ENCODE data around the gene ANKRD42.
"Not testable (repeated sequence)": the region's sequence is repeated elsewhere in the genome, so short reads cannot be mapped to it uniquely, and the experiment has no call there.

The ANKRD42 gene

DNA sequence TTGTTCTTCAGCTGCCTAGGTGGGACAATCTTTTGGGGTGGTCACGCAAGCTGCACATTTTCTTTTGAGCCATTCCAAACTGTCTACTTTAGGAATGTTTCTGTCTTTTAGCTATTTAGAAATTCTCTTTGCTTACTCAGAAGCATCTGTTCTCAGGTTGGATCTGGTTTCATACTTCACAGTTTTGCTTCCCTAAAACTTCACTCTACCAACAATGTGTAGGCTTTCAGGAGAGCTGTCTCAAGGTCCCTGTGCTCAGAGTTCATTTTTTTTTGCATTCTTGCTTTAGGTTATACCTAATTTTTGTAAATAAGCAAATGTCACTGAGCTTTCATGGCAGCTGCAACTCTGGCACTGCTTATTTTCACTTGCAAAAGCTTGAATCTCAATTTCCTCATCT lies 55.9 kb downstream of the ANKRD42 start:
- no peak for DNase-seq (ENCODE audit: low spot score)

DNA sequence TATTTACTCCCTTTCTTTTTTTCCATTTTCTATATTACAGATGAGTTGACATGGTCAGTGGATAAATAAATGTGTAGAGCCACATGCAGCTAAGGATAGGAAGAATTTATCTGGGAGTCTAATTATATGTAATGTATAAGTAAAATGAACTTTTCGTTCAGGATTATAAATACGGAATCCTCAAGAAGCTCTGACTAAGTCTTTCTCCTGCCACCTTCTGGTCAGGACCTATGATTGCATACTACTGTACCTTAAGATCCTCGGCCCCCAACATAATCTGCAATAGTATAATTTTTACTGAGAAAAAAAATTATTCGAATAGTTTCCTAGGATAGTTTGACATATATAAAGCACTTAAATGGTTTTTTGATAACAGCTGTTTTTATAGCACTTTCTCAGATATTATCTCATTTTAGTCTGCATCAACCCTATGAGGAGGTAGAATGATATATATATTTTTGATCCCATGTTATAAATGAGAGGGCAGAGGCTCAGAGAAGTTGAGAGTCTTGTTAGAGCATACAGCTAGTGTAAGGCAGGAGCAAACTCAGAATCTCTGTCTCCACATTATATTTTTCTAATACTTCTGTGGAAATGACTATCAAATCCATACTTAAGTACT lies 56.6 kb downstream of the ANKRD42 start:
- DNase-seq (ENCODE audit: low spot score), result peak; percentile 36

DNA sequence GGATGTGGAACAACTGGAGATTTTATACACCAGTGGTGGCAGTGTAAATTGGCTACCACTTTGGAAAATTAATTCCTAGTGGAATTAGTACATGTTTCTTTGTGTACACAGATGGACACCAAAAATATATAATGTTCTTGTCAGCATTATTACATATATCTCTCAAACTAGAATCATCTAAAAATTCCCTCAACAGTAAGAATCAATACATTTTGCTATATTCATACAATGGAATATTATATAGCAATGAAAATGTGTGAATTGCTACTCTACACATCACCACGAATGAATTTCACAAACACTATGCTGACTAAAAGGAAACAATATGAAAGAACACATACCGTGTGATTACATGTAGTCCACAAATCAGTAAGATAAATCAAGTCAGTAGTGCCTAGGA lies 58.8 kb downstream of the ANKRD42 start:
- no peak for DNase-seq (ENCODE audit: low spot score)

DNA sequence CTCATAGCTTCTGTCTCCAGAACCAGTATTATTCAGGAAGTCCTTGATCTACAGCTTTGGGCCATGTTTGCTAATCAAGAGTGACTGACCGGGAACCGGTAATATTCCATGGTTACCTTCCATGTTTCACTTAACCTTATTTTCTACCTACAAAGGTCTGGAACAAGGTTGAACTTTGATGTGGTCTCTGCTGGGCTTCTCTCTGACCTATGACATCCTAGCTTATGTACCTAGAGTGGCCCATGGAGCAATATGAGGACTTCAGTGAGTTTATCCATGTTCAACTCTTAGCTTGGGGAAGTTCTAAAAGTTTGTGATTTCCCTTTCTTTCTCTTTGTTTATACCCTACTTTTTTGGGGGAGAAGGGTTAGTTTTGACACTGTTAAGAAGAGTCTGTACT lies 59.4 kb downstream of the ANKRD42 start:
- DNase-seq (ENCODE audit: low spot score), result no peak

DNA sequence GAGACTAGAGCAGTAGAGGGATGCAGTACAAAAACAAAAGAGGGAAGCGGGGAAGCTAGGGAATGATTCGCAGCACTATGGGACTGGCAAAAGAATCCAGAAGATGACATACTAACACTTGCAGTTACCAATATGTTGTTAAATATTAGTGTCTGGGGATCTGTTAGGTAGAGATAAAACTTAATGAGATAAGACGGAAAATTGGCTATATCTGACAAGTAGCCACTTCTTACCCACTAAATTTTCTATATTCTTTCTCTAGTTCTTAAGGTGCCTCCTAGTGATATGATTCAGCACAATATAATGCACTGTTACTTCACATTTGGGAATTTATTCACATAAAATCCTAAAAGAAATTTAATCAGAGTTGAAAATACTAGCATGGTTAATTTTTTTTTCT lies 61.9 kb downstream of the ANKRD42 start:
- DNase-seq (ENCODE audit: low spot score), result no peak

DNA sequence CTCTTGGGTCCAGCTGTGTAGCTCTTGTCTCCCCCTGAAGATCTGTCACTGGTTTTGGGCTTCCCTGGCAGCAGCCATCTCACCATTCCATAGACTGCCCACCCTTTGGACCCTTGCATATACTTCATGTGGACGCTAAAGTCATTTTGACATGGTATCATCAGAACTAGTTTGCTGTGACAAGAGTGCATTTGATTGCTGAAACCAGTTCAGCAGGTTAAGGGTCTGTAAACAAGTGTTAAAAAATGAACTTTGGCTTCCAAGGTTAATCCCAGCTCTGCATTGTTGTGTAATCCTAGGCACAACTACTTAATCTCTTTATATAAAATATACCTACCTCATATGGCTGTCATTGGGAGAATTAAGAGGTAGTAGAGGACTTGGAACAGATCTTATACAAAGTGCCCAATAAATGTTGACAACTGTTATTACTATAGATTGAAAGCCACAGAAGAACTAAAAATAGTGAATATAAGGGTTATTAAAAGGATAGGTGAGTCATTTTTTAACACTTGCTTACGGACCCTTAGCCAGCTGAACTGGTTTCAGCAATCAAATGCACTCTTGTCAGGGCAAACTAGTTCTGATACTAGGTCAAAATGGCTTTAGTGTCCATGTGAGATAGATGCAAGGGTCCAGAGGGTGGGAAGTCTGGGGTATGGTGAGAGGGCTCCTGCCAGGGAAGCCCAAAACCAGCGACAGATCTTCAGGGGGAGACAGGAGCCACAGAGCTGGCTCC lies 63.3 kb downstream of the ANKRD42 start:
- DNase-seq (ENCODE audit: low spot score), result no peak

DNA sequence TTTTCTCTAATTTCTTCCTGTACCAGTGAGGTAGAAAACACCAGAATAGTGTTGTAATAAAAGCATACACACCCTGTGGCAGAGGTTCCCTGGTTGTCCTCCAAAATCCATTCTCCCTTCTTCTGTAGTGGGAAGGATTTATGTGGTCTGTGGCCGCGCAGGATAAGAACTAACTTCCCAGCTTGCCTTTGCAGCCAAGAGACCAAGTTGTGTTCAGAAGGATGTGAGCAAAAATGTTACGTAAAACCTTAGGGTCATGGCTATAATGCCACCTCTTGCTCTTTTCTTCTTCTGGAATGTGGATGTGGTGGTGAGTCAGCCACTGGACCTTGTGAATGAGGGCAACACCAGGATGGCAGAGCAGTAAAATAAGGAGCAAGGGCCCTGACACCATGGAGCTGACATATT lies 64.3 kb downstream of the ANKRD42 start:
- no peak for DNase-seq (ENCODE audit: low spot score)

DNA sequence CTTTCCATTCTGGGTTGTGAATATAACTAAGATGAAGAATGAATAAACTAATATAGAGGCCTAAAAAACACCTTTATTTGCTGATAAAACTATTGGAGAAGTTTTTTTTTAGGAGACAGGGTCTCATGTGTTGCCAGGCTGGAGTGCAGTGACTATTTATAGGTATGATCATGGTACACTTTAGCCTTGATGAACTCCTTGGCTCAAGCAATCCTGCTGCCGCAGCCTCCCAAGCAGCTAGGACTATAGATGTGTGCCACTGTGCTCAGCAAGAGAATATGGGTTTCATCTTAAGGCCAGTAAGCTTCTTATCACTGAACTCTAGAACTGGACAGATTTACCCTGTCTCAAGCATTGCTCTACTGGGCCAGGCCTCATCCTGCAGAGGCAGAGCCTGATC lies 66.0 kb downstream of the ANKRD42 start:
- no peak for DNase-seq (ENCODE audit: low spot score)

DNA sequence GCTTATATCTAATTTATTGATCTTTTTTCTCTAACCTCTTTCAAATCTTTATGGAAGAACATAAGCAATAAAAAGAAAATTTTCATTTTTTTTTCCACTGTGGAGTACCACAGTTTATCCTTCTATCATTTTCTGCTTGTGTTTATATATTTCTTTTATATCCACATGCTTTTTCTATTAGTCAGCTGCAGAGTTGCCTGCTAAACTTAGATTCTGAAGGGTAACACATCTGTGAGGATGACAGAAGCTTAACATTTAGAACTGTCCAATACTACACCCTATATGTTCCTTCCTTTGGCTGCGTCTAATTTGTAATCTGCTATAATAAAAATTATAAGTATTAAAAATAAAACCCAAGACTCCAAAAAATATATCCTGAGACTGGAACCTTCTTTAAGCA lies 71.8 kb downstream of the ANKRD42 start:
- DNase-seq (ENCODE audit: low spot score), result no peak

DNA sequence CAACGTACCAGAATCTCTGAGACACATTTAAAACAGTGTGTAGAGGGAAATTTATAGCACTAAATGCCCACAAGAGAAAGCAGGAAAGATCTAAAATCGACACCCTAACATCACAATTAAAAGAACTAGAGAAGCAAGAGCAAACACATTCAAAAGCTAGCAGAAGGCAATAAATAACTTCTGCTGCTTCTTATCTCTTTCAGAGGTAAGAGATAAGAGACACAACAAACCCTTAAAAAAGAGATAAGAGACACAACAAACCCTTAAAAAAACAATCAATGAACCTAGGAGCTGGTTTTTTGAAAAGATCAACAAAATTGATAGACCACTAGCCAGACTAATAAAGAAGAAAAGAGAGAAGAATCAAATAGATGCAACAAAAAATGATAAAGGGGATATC lies 75.6 kb downstream of the ANKRD42 start:
- not testable (repeated sequence) for DNase-seq (ENCODE audit: low spot score)

DNA sequence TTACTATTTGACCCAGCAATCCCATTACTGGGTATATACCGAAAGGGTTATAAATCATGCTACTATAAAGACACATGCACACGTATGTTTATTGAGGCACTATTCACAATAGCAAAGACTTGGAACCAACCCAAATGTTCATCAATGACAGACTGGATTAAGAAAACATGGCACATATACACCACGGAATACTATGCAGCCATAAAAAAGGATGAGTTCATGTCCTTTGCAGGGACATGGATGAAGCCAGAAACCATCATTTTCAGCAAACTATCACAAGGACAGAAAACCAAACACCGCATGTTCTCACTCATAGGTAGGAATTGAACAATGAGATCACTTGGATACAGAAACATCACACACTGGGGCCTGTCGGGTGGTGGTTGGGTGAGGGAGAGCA lies 78.2 kb downstream of the ANKRD42 start:
- DNase-seq (ENCODE audit: low spot score), result not testable (repeated sequence)

DNA sequence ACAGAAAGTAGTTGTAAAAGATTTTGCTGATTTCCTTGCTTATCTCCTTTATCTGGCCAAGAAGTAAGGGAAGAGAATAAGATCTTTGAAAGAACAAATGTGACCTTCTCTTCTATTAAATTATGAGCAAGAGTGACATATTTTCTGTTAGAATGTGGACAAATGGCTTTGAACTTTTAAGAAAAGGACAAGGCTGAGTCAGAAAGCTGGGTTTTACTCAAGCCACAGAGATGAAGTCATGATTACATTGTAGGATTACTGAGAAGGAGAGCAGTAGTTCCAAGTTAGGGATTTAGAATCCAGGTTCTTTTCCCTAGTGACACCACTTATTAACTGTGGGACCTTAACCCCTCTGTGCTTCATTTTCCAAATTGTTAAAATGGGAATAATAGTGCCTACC lies 79.1 kb downstream of the ANKRD42 start:
- no peak for DNase-seq (ENCODE audit: low spot score)

DNA sequence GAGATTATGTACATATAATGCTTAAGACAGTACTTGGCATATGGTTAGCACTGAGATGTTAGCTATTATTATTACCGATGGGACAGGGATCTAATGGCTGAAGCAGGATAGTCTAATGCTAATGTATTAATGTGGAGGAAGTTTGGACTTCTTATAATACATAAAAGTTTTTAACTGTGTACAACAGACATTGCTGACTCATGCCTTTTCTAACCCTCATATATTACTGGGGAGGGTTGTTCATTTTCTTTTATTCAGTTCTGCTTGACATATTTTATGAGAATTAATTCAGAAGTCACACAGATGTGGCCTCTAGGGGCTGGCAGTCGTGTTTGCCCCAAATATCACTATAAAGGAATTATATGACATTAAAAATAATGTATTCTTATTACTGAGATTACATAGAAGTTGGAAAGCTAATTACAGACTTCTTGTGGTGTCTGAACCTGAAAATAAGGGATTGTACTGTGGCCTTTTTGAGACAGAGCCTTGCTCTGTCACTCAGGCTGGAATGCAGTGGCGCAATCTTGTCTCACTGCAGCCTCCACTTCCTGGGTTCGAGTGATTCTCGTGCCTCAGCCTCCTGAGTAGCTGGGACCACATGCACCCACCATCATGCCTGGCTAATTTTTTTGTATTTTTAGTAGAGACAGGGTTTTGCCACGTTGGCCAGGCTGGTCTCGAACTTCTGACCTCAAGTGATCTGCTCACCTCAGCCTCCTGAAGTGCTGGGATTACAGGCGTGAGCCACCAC lies 82.6 kb downstream of the ANKRD42 start:
- no peak for DNase-seq (ENCODE audit: low spot score)

DNA sequence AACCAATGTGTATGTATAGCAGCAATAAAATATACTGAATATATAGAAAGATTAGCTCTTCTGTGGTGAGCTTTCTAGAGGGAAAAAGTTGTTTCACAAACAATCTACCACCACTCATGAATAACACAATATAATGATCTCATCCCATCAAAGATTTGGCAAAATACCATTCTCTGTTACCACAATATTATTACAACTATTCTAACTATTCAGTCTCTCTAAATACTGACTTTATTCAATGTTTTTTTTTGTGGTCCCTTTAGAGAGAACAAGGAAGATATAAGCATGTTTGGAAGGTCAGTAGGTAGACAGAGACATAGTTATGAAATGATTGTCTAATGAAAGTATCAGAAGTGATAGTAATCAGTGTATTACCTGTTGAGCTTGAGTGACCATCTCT lies 84.8 kb downstream of the ANKRD42 start:
- DNase-seq (ENCODE audit: low spot score), result no peak

DNA sequence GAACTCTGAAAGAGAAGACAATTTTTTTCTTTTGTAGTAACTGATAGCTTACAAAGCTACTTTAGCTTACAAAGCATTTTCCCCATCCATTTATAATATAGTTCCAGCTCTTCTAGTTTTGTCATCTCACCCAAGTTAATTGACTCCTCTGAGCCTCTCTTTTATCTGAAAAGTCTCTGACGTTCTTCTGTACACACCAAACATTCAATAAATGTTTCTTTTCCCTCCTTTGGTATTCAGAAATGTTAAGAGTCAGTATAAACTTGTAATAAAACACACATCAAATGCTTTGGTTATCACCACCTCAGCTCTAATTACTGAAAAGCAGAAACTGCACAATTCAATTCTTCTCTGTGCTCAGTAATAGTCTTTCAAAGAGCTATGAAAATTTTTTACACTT lies 86.7 kb downstream of the ANKRD42 start:
- DNase-seq (ENCODE audit: low spot score), result no peak

DNA sequence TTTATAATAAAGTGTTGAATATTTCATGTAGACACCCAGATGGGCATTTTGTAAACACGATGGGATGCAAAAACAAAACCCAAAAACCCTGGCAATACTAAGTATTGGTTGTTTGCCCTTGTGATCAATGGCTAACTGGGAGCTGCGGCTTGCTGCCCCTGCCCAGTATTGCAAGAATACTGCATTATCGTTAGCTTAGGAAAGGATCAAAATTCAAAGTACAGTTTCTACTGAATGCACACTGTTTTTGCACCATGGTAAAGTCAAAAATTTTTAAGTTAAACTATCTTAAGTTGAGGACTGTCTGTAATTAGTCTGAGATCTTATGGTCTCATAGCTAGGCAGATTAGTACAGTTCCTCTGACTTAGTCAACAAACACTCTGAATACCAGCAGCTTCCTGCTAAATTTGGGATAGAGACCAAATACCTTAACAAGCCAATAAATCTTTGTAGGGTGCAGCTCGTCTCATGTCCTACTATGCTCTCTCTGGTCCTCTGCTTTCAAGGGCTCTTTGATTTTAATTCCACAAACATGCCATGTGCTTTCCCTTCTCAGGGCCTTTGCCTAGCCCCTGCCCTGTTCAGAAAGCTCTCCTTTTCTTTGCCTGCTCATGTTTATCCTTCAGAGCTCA lies 88.7 kb downstream of the ANKRD42 start:
- no peak for DNase-seq (ENCODE audit: low spot score)

DNA sequence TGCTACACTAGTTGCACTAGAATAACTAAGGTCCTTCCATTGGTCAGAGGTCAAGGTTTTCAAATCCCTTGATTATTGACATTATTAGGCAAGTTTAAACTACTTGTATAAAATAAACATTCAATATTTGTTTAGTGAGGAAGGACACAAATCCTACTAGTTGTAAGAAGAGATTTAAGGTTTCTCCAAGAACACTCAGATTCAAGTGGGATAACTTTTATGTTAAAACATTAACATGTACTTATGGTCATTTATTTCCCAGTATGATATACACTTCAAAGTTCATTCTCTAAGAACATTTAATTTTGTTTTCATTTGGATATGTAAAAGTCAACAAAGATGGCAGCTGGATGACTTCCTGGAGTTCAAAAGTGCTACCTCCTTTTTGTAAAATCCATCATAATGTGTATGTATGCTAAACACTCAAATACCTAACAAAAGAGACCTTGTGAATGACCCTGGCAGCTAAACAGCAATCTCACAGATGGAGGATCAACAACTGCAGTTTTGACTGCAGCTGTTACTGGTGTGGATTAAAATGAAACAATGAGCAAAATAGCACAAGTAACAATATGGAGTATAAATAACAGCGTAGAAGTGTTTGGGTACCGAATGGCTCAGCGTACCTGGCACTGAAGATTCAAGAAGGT lies 91.1 kb downstream of the ANKRD42 start:
- no peak for DNase-seq (ENCODE audit: low spot score)

DNA sequence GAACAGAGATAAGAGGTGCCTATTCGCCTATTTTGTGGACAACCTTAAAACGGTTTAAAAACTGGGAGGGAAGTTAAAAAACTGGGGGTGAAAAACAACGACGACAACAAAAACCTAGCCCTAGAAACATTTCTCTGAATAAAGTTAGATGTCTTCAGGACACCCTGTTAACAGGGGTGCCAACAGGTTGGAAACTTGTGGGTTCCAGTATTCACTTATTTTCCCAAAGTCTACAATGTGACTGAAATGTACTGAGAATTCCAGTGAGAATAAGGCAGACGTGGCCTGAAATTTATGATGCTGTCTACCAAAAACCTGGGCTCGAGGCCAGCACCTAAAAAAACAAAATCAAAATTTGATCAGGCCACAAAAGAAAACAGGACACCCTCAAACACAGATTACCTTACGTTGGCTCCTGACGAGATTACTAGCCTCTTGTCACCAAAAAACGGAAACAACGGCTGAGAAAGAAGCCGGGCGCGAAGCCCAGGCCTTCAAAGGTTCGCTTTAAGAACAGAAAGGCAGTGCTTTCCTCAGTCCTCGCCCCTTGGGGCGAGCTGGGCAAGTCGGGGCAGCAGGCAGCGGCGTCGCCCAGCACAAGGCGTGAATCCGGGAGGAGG lies 91.7 kb downstream of the ANKRD42 start:
- DNase-seq (ENCODE audit: low spot score), result no peak

DNA sequence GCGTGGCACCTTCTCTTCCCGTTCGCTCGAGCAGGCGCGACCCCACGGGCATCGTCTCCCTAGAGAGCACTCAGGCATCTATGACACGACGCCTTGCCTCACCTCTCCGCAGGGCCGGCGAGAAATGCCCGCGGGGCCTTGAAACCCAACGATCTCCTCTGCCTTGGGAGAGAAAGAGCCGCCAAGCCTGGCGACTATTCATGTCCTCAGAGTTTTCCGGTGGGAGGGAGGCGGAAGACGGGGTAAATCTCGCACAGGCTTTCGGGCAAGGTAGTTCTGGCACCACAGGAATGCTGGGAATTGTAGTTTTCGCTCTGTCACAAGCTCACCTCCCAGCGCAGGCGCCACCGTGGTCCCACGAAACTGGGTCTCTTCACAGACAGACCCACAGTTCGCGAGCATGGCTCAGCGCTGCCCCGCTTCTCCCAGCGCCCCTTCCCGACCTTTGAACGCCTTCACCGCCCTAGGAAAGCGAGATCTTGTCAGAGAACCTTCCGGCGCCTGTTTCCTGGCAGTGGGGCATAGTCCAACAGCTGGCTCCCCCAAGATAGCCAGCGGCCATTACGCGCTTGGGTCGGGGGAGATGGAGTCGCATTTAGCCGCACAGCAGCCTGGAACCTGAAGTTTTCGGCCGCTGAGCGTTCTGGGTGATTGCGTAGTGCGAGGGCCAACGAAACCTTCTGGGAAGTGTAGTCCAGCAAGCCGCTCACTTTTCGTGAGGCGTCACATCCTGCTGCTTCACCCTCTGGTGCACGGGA lies 92.4 kb downstream of the ANKRD42 start, which contains the start of gene CCDC90B:
Gene CCDC90B (minus strand): TSS at position 597 of the 758 bp plus-strand sequence. CDS start 395 bp downstream, at position 202.
- DNase-seq (ENCODE audit: low spot score), result peak; percentile 99

DNA sequence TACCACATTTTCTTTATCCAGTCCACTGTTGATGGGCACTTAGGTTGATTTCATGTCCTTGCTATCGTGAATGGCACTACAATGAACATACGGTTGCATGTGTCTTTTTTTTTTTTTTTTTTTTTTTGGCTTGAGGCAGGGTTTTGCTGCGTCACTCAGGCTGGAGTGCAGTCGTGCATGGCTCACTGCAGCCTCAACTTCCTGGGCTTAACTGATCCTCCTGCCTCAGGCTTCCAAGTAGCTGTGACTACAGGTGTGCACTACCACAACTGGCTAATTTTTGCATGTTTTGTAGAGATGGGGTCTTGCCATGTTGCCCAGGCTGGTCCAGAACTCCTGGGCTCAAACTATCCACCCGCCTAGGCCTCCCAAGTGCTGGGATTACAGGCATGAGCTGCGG lies 94.1 kb downstream of the ANKRD42 start:
- DNase-seq (ENCODE audit: low spot score), result no peak
